ENCODE results near the gene NPAS3.

Gene NPAS3

GRCh38 chr14:33449703-33450395 lies 511.2 kb downstream of the NPAS3 start:
- DNase-seq (ENCODE audit: low read depth) = no peak
- no peak overlapping the region for H3K4me3 ChIP-seq (ENCODE audit: low read depth, low read length)
- TF ChIP-seq CTCF (IDR thresholded peaks at IDR 0.05; ENCODE audit: low read depth, low read length, missing control alignments) = no peak

GRCh38 chr14:33450416-33450815 lies 511.7 kb downstream of the NPAS3 start:
- no peak for DNase-seq (ENCODE audit: low read depth)
- no peak for TF ChIP-seq CTCF (IDR thresholded peaks at IDR 0.05; ENCODE audit: low read depth, low read length, missing control alignments)
- no peak overlapping the region for H3K4me3 ChIP-seq (ENCODE audit: low read depth, low read length)

- no peak for TF ChIP-seq CTCF (IDR thresholded peaks at IDR 0.05; ENCODE audit: low read depth, low read length, missing control alignments)
- DNase-seq (ENCODE audit: low read depth) = no peak
- H3K4me3 ChIP-seq (ENCODE audit: low read depth, low read length) = no peak overlapping the region
Measured at GRCh38 chr14:33451211-33451610, 512.5 kb downstream of the NPAS3 start.

GRCh38 chr14:33452995-33453394 lies 514.3 kb downstream of the NPAS3 start:
- no peak for TF ChIP-seq CTCF (IDR thresholded peaks at IDR 0.05; ENCODE audit: low read depth, low read length, missing control alignments)
- DNase-seq (ENCODE audit: low read depth) = no peak
- H3K4me3 ChIP-seq (ENCODE audit: low read depth, low read length) = no peak overlapping the region

- DNase-seq (ENCODE audit: low read depth) = no peak
- no peak for TF ChIP-seq CTCF (IDR thresholded peaks at IDR 0.05; ENCODE audit: low read depth, low read length, missing control alignments)
- H3K4me3 ChIP-seq (ENCODE audit: low read depth, low read length) = no peak overlapping the region
Measured at GRCh38 chr14:33454022-33454595, 515.4 kb downstream of the NPAS3 start.

GRCh38 chr14:33454707-33455106 lies 516.0 kb downstream of the NPAS3 start:
- no peak overlapping the region for H3K4me3 ChIP-seq (ENCODE audit: low read depth, low read length)
- DNase-seq (ENCODE audit: low read depth) = no peak
- TF ChIP-seq CTCF (IDR thresholded peaks at IDR 0.05; ENCODE audit: low read depth, low read length, missing control alignments) = no peak
